ENCODE results near the gene DTX1. TPM values are rescaled to one million over a fixed set of nuclear protein-coding genes. Genes with fewer than 3 reads are reported as not detected.

DTX1 gene
- polyA plus RNA-seq, 1 experiment: 0.05 TPM

GRCh38 chr12:113143959-113144358 is 87.4 kb downstream of the DTX1 start:
- Histone ChIP-seq H3K4me3 (ENCODE audit: low read depth, low read length) (no peak overlapping the region), H3K27me3 (ENCODE audit: control insufficient read depth, insufficient read depth, low read length) (peaks cover 7% of the 10 kb centered on the region), H3K9me3 (ENCODE audit: control insufficient read depth, insufficient read depth, low read length) (no peaks in the 10 kb centered on the region), H3K27ac (ENCODE audit: low read depth, low read length) (no peak overlapping the region)
- CTCF ChIA-PET: interaction anchor here (0.8 kb wide), 1 partner anchor 9 kb away, joined by 3 read pairs; no protein-coding TSS in a partner anchor
- TF ChIP-seq, protein P1, sequence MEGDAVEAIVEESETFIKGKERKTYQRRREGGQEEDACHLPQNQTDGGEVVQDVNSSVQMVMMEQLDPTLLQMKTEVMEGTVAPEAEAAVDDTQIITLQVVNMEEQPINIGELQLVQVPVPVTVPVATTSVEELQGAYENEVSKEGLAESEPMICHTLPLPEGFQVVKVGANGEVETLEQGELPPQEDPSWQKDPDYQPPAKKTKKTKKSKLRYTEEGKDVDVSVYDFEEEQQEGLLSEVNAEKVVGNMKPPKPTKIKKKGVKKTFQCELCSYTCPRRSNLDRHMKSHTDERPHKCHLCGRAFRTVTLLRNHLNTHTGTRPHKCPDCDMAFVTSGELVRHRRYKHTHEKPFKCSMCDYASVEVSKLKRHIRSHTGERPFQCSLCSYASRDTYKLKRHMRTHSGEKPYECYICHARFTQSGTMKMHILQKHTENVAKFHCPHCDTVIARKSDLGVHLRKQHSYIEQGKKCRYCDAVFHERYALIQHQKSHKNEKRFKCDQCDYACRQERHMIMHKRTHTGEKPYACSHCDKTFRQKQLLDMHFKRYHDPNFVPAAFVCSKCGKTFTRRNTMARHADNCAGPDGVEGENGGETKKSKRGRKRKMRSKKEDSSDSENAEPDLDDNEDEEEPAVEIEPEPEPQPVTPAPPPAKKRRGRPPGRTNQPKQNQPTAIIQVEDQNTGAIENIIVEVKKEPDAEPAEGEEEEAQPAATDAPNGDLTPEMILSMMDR (IDR thresholded peaks at IDR 0.05; ENCODE audit: low read depth, low read length): no peak
- DNase-seq (ENCODE audit: low read depth, low spot score): no peak
- POLR2A ChIA-PET: no interaction called here

GRCh38 chr12:113144806-113145205 is 88.3 kb downstream of the DTX1 start:
- POLR2A ChIA-PET: no interaction called here
- H3K9me3 ChIP-seq (ENCODE audit: control insufficient read depth, insufficient read depth, low read length): no peaks in the 10 kb centered on the region
- TF ChIP-seq, protein P1 (IDR thresholded peaks at IDR 0.05; ENCODE audit: low read depth, low read length): no peak
- H3K4me3 ChIP-seq (ENCODE audit: low read depth, low read length): no peak overlapping the region
- no peak for DNase-seq (ENCODE audit: low read depth, low spot score)
- H3K27me3 ChIP-seq (ENCODE audit: control insufficient read depth, insufficient read depth, low read length): peaks cover 13% of the 10 kb centered on the region
- CTCF ChIA-PET: interaction anchor here (0.8 kb wide), 1 partner anchor 8 kb away, joined by 3 read pairs; no protein-coding TSS in a partner anchor
- no peak overlapping the region for H3K27ac ChIP-seq (ENCODE audit: low read depth, low read length)

DNA sequence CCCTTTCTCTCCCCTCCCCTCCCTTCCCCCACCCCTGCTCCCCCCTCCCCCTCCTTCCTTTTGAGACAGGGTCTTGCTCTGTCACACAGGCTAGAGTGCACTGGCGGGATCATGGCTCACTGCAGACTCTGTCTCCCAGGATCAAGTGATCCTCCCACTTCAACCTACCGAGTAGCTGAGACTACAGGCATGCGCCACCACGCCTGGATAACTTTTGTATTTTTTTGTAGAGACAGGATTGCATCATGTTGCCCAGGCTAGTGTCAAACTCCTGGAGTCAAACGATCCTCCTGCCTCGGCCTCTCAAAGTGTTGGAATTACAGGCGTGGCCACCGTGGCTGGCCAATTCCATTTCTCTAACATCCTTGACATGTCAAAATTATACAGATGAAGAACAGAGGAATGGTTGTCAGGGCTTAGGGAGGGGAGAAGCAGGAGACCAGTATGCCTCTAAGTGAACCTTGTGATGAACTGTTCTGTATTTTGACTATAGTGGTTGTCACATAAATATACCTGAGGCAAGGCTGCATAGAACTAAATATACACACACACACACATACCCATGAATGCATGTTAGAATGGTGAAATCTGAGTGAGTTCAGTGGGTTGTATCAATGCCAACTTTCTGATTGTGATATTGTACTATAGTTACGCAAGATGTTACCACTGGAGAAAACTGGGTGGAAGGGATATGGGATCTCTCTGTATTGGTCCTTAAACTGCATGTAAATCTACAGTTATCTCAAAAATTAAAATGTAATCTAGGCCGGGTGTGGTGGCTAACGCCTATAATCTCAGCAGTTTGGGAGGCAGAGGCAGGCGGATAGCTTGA is 89.4 kb downstream of the DTX1 start:
- H3K4me3 ChIP-seq (ENCODE audit: low read depth, low read length): no peak overlapping the region
- TF ChIP-seq, protein P1 (IDR thresholded peaks at IDR 0.05; ENCODE audit: low read depth, low read length): no peak
- peaks cover 19% of the 10 kb centered on the region for H3K27me3 ChIP-seq (ENCODE audit: control insufficient read depth, insufficient read depth, low read length)
- ChIA-PET CTCF (no interaction called here), POLR2A (no interaction called here)
- H3K27ac ChIP-seq (ENCODE audit: low read depth, low read length): no peak overlapping the region
- H3K9me3 ChIP-seq (ENCODE audit: control insufficient read depth, insufficient read depth, low read length): no peaks in the 10 kb centered on the region
- DNase-seq (ENCODE audit: low read depth, low spot score): no peak

GRCh38 chr12:113146999-113147398 is 90.5 kb downstream of the DTX1 start:
- TF ChIP-seq, protein P1 (IDR thresholded peaks at IDR 0.05; ENCODE audit: low read depth, low read length): no peak
- ChIA-PET CTCF (interaction anchor here (0.6 kb wide), 1 partner anchor 58 kb away, joined by 3 read pairs; no protein-coding TSS in a partner anchor), POLR2A (no interaction called here)
- no peak for DNase-seq (ENCODE audit: low read depth, low spot score)
- H3K4me3 ChIP-seq (ENCODE audit: low read depth, low read length): no peak overlapping the region
- peaks cover 23% of the 10 kb centered on the region for H3K27me3 ChIP-seq (ENCODE audit: control insufficient read depth, insufficient read depth, low read length)
- no peak overlapping the region for H3K27ac ChIP-seq (ENCODE audit: low read depth, low read length)
- H3K9me3 ChIP-seq (ENCODE audit: control insufficient read depth, insufficient read depth, low read length): no peaks in the 10 kb centered on the region

Other genes with a start within 250 kb of the DTX1 start
- 0.19 and 0.50 TPM in 2 replicates for gene OAS1, start 149.8 kb upstream of the DTX1 start, polyA plus RNA-seq (2011; rRNA removed)
- gene OAS3, start 118.3 kb upstream of the DTX1 start, polyA plus RNA-seq (2011; rRNA removed): 8.5 and 9.3 TPM in 2 replicates
- gene OAS2, start 78.2 kb upstream of the DTX1 start, polyA plus RNA-seq (2011; rRNA removed): 0.12 and 0.21 TPM in 2 replicates
- not detected in 2 replicates for gene RASAL1, start 79.0 kb downstream of the DTX1 start, polyA plus RNA-seq (2011; rRNA removed)
- not detected in 2 replicates for gene CFAP73, start 93.0 kb downstream of the DTX1 start, polyA plus RNA-seq (2011; rRNA removed)
- 26.9 and 32.1 TPM in 2 replicates for gene DDX54, start 128.7 kb downstream of the DTX1 start, polyA plus RNA-seq (2011; rRNA removed)
- gene RITA1, start 129.0 kb downstream of the DTX1 start, polyA plus RNA-seq (2011; rRNA removed): 9.0 and 11.3 TPM in 2 replicates
- 10.9 and 11.9 TPM in 2 replicates for gene TPCN1, start 164.7 kb downstream of the DTX1 start, polyA plus RNA-seq (2011; rRNA removed)